ENCODE results near the gene RASSF9. TPM values are rescaled to one million over a fixed set of nuclear protein-coding genes. Genes with fewer than 3 reads are reported as not detected.

The RASSF9 gene
- total RNA-seq, 1 donor from 2014 or later, result 0.16 TPM

GRCh38 chr12:85759091-85759490, 77.1 kb downstream of the RASSF9 start:
- no peak overlapping the region for H3K4me3 Mint-ChIP-seq (ENCODE audit: unreplicated experiment)
- no peak for DNase-seq (ENCODE audit: extremely low spot score, unreplicated experiment)
- H3K36me3 Mint-ChIP-seq (ENCODE audit: unreplicated experiment), result no peaks in the 10 kb centered on the region
- H3K27ac Mint-ChIP-seq (ENCODE audit: unreplicated experiment), result no peak overlapping the region
- no peaks in the 10 kb centered on the region for H3K27me3 Mint-ChIP-seq (ENCODE audit: unreplicated experiment)
- H3K4me1 Mint-ChIP-seq (ENCODE audit: unreplicated experiment), result no peaks in the 10 kb centered on the region
- peaks cover 5% of the 10 kb centered on the region for H3K9me3 Mint-ChIP-seq (ENCODE audit: unreplicated experiment)
- no peak for TF ChIP-seq CTCF (IDR thresholded peaks at IDR 0.05)

- Mint-ChIP-seq H3K36me3 (ENCODE audit: unreplicated experiment) (no peaks in the 10 kb centered on the region), H3K4me3 (ENCODE audit: unreplicated experiment) (no peak overlapping the region), H3K27ac (ENCODE audit: unreplicated experiment) (no peak overlapping the region), H3K4me1 (ENCODE audit: unreplicated experiment) (no peaks in the 10 kb centered on the region), H3K27me3 (ENCODE audit: unreplicated experiment) (no peaks in the 10 kb centered on the region), H3K9me3 (ENCODE audit: unreplicated experiment) (peaks cover 5% of the 10 kb centered on the region)
- TF ChIP-seq CTCF (IDR thresholded peaks at IDR 0.05), result no peak
- no peak for DNase-seq (ENCODE audit: extremely low spot score, unreplicated experiment)
Observed at GRCh38 chr12:85755760-85756159, 80.4 kb downstream of the RASSF9 start.

Other genes with a start within 250 kb of the RASSF9 start
- gene NTS, start 37.9 kb upstream of the RASSF9 start, total RNA-seq, result not detected in 2 replicates

Measured in osteocyte (in vitro differentiated cells).